HCT116 (cell line): ENCODE data around the gene SHC4. TPM values are rescaled to one million over a fixed set of nuclear protein-coding genes. Genes with fewer than 3 reads are reported as not detected.

ENCODE experiments used
- ATAC-seq: fragments of 200-7000 bp; cut with Tn5 transposase; 2 replicates; pipeline ENCODE4 v1.9.1; 2020; ENCODE audit warnings: mild to moderate bottlenecking, moderate library complexity
- BruUV-seq: library from RNA; stranded (reverse); fragments of 400-500 nt; replicated peaks from 2 replicates; lab custom pipeline; 2021; lab: Mats Ljungman, UMichigan
- CTCF ChIA-PET: fragments of 300-600 bp; sonication (Branson Sonifier 250); formaldehyde crosslinking; loops from one replicate; lab custom pipeline; 2021; ENCODE audit warnings: antibody characterized with exemption; lab: Charles Lee
- POLR2A ChIA-PET: fragments of 300-600, 350-600 bp; sonication (Branson Sonifier 250); formaldehyde crosslinking; loops from one replicate; lab custom pipeline; 2021; ENCODE audit warnings: antibody characterized with exemption; lab: Charles Lee
- RAD21 ChIA-PET, 2 experiments: fragments of 300-600 bp; sonication (Branson Sonifier 250); formaldehyde crosslinking; loops; one replicate each; lab custom pipeline; 2023; ENCODE audit warnings: low total read pairs in 2 of 2; ENCODE audit not compliant: uncharacterized antibody in 2 of 2, unreplicated experiment in 2 of 2, low non-redundant PET in 1 of 2; lab: Charles Lee
- DNase-seq: peaks from one replicate; pipeline ENCODE4 v3.0.0-alpha.2; 2010; ENCODE audit warnings: low read depth, low spot score
- H2AFZ ChIP-seq: fragments of 200-600 bp; shearing (Covaris generic), sonication (generic); 2 replicates; pipeline ENCODE4 v1.6.1; 2017; ENCODE audit warnings: low read depth, mixed run types, mixed read lengths, antibody characterized with exemption, low read length; ENCODE audit not compliant: poor library complexity, severe bottlenecking
- H3K27ac ChIP-seq: 2 replicates; pipeline ENCODE4 v1.5.1; 2012; ENCODE audit warnings: low read depth, low read length
- H3K27me3 ChIP-seq: fragments of 200-600 bp; sonication (generic); 2 replicates; pipeline ENCODE4 v1.6.1; 2016; ENCODE audit warnings: mixed run types, low read length, mixed read lengths; ENCODE audit not compliant: insufficient read depth
- H3K36me3 ChIP-seq, 2 experiments: fragments of 200-500 bp in 1 of 2; fragments of 200-600 bp in 1 of 2; sonication (Bioruptor generic) in 1 of 2; sonication (generic) in 1 of 2; 2 replicates each; pipeline versions ENCODE4 v1.5.1 to v1.6.1; 2014 to 2016; ENCODE audit warnings: low read length in 2 of 2, inconsistent platforms in 1 of 2, mixed read lengths in 1 of 2, mixed run types in 1 of 2; ENCODE audit not compliant: insufficient read depth in 2 of 2, control insufficient read depth in 1 of 2
- H3K4me1 ChIP-seq, 2 experiments: fragments of 200-600 bp in 1 of 2; sonication (generic) in 1 of 2; 2 replicates each; pipeline versions ENCODE4 v1.5.1 to v1.6.1; 2012 to 2017; ENCODE audit warnings: low read length in 2 of 2, inconsistent platforms in 1 of 2, mild to moderate bottlenecking in 1 of 2, mixed read lengths in 1 of 2, mixed run types in 1 of 2, moderate library complexity in 1 of 2; ENCODE audit not compliant: insufficient read depth in 2 of 2, control insufficient read depth in 1 of 2
- H3K4me2 ChIP-seq: fragments of 200-600 bp; sonication (generic); 2 replicates; pipeline ENCODE4 v1.6.1; 2017; ENCODE audit warnings: mixed run types, low read length, mixed read lengths
- H3K4me3 ChIP-seq, 2 experiments: fragments of 200-600 bp in 1 of 2; sonication (generic) in 1 of 2; replicated peaks in 1 of 2; 2 replicates each; pipeline ENCODE4 v1.5.1; 2011 to 2016; ENCODE audit warnings: low read length in 2 of 2, control low read depth in 1 of 2, low read depth in 1 of 2, mild to moderate bottlenecking in 1 of 2, mixed read lengths in 1 of 2, mixed run types in 1 of 2
- H3K79me2 ChIP-seq: fragments of 200-600 bp; sonication (generic); 2 replicates; pipeline ENCODE4 v1.6.1; 2017; ENCODE audit warnings: mild to moderate bottlenecking, mixed run types, low read length, moderate library complexity, mixed read lengths; ENCODE audit not compliant: insufficient read depth
- H3K9ac ChIP-seq: fragments of 200-600 bp; sonication (generic); 2 replicates; pipeline ENCODE4 v1.6.1; 2016; ENCODE audit warnings: low read length, mixed read lengths
- H3K9me2 ChIP-seq: fragments of 200-600 bp; sonication (generic), shearing (Covaris generic); 2 replicates; pipeline ENCODE4 v1.6.1; 2017; ENCODE audit warnings: mixed run types, mild to moderate bottlenecking, moderate library complexity; ENCODE audit not compliant: insufficient read depth
- H3K9me3 ChIP-seq, 2 experiments: fragments of 200-500 bp in 1 of 2; fragments of 200-600 bp in 1 of 2; sonication (Bioruptor generic) in 1 of 2; sonication (generic) in 1 of 2; 2 replicates each; pipeline ENCODE4 v1.6.1; 2014 to 2017; ENCODE audit warnings: low read length in 2 of 2, mixed read lengths in 2 of 2, inconsistent platforms in 1 of 2, low read depth in 1 of 2, mild to moderate bottlenecking in 1 of 2, mixed run types in 1 of 2, moderate library complexity in 1 of 2; ENCODE audit not compliant: control insufficient read depth in 1 of 2, insufficient read depth in 1 of 2
- H4K20me1 ChIP-seq: fragments of 200-600 bp; sonication (generic), shearing (Covaris generic); 2 replicates; pipeline ENCODE4 v1.6.1; 2017; ENCODE audit warnings: mixed run types, mild to moderate bottlenecking, moderate library complexity; ENCODE audit not compliant: insufficient read depth
- CBX3 ChIP-seq: IDR thresholded peaks from 2 replicates; pipeline ENCODE4 v1.6.1; 2012; ENCODE audit warnings: low read depth
- CEBPB ChIP-seq: IDR thresholded peaks from 2 replicates; pipeline ENCODE4 v1.6.1; 2012; ENCODE audit warnings: low read depth
- ELF1 ChIP-seq: IDR thresholded peaks from 2 replicates; pipeline ENCODE4 v1.6.1; 2012; ENCODE audit warnings: low read depth, borderline replicate concordance
- EZH2 ChIP-seq: fragments of 200-600 bp; sonication (generic); IDR thresholded peaks from 2 replicates; pipeline ENCODE4 v1.6.1; 2017; ENCODE audit warnings: antibody characterized with exemption, mixed run types
- EZH2phosphoT487 ChIP-seq: fragments of 200-600 bp; IDR thresholded peaks from 2 replicates; pipeline ENCODE4 v1.6.1; 2018; ENCODE audit warnings: antibody characterized with exemption, borderline replicate concordance
- JUND ChIP-seq: IDR thresholded peaks from 2 replicates; pipeline ENCODE4 v1.6.1; 2012
- POLR2A ChIP-seq: IDR thresholded peaks from 2 replicates; pipeline ENCODE4 v1.7.0; 2011; ENCODE audit warnings: borderline replicate concordance; ENCODE audit not compliant: insufficient read depth, insufficient read length; ENCODE audit errors: extremely low read depth
- POLR2AphosphoS5 ChIP-seq: IDR thresholded peaks from 2 replicates; pipeline ENCODE4 v1.6.1; 2011; ENCODE audit warnings: mild to moderate bottlenecking, low read depth, low read length, moderate library complexity
- RAD21 ChIP-seq: IDR thresholded peaks from 2 replicates; pipeline ENCODE4 v1.6.1; 2012; ENCODE audit warnings: low read depth, mild to moderate bottlenecking
- SIN3A ChIP-seq: IDR thresholded peaks from 2 replicates; pipeline ENCODE4 v1.6.1; 2012; ENCODE audit warnings: low read depth
- SP1 ChIP-seq: IDR thresholded peaks from 2 replicates; pipeline ENCODE4 v1.6.1; 2012; ENCODE audit warnings: low read depth
- TCF7L2 ChIP-seq: IDR thresholded peaks from 2 replicates; pipeline ENCODE4 v1.7.0; 2011; ENCODE audit warnings: borderline replicate concordance, inconsistent platforms; ENCODE audit not compliant: insufficient read depth, insufficient read length; ENCODE audit errors: extremely low read depth
- YY1 ChIP-seq: IDR thresholded peaks from 2 replicates; pipeline ENCODE4 v1.6.1; 2011; ENCODE audit warnings: low read length, low read depth, moderate library complexity, mild to moderate bottlenecking; ENCODE audit not compliant: insufficient replicate concordance; ENCODE audit errors: extremely low read depth
- ZFX ChIP-seq: fragments of 450-650 bp; IDR thresholded peaks from 2 replicates; pipeline ENCODE4 v1.6.1; 2017
- ZNF274 ChIP-seq: fragments of 200-500 bp; sonication (Bioruptor generic); IDR thresholded peaks from 2 replicates; pipeline ENCODE4 v1.6.1; 2014; ENCODE audit warnings: mild to moderate bottlenecking, low read depth, low read length, inconsistent platforms
- intact Hi-C: fragments of 100-400 bp; cut with micrococcal nuclease; formaldehyde crosslinking; loops from 2 replicates; pipeline ENCODE4 v1.10.0; 2022
- total RNA-seq: library from RNA; stranded (reverse); gene quantifications from one replicate; pipeline ENCODE4 v1.2.1, GENCODE V29; 2021; ENCODE audit not compliant: unreplicated experiment
- TF ChIP-seq, protein P1 (sequence below), 3 experiments: fragments of 200-600 bp in 1 of 3; sonication (generic) in 1 of 3; IDR thresholded peaks in 2 of 3; conservative IDR thresholded peaks in 1 of 3; 2 replicates each; pipeline ENCODE4 v1.5.1; 2012 to 2017; ENCODE audit warnings: low read depth in 2 of 3, low read length in 2 of 3, antibody characterized with exemption in 1 of 3, borderline replicate concordance in 1 of 3, control low read depth in 1 of 3, mild to moderate bottlenecking in 1 of 3, mixed read lengths in 1 of 3, mixed run types in 1 of 3, moderate library complexity in 1 of 3; ENCODE audit not compliant: insufficient read depth in 1 of 3
- TF ChIP-seq, protein P2 (sequence below): IDR thresholded peaks from 2 replicates; pipeline ENCODE4 v1.6.1; 2012
- TF ChIP-seq, protein P3 (sequence below): IDR thresholded peaks from 2 replicates; pipeline ENCODE4 v1.6.1; 2012; ENCODE audit warnings: low read depth
- TF ChIP-seq, protein P4 (sequence below): IDR thresholded peaks from 2 replicates; pipeline ENCODE4 v1.6.1; 2012
- TF ChIP-seq, protein P5 (sequence below): IDR thresholded peaks from 2 replicates; pipeline ENCODE4 v1.6.1; 2011; ENCODE audit warnings: mild to moderate bottlenecking, low read length, moderate library complexity; ENCODE audit not compliant: insufficient replicate concordance; ENCODE audit errors: extremely low read depth

SHC4 gene
- total RNA-seq, 1 experiment from 2014 or later, result 0.44 TPM

DNA sequence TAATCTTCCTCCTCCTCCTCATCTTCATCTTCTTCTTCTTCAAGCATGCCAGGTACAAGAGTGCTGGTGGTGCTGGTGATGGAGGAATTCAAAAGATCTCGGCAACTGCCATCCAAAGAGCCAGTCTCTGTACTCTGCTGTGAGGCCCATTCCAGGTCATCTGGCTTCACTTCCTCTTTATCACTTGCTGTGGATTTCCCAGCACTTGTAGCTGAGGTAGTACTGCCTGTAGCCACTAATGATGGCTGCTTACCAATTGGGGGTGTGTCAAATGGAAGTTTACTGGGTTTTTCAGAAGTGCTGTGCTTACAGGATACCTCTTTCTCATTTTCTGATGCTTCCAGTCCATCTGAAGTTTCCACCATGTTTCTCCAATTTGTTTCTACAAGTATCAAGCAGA lies 28.8 kb upstream of the SHC4 start:
- H3K36me3 ChIP-seq, result peaks cover 0 to 12% of the 10 kb centered on the region in 2 experiments; a peak in 2 of 4 replicates
- H3K9me2 ChIP-seq, result no peaks in the 10 kb centered on the region
- H3K4me3 ChIP-seq, result no peak overlapping the region
- H3K79me2 ChIP-seq, result no peaks in the 10 kb centered on the region
- no peaks in the 10 kb centered on the region for H3K9me3 ChIP-seq
- H3K9ac ChIP-seq, result no peak overlapping the region
- H4K20me1 ChIP-seq, result no peaks in the 10 kb centered on the region
- ATAC-seq (no peak), DNase-seq (no peak)
- intact Hi-C loops, result no loop called here
- no peak for TF ChIP-seq CEBPB
- TF ChIP-seq, protein P1, sequence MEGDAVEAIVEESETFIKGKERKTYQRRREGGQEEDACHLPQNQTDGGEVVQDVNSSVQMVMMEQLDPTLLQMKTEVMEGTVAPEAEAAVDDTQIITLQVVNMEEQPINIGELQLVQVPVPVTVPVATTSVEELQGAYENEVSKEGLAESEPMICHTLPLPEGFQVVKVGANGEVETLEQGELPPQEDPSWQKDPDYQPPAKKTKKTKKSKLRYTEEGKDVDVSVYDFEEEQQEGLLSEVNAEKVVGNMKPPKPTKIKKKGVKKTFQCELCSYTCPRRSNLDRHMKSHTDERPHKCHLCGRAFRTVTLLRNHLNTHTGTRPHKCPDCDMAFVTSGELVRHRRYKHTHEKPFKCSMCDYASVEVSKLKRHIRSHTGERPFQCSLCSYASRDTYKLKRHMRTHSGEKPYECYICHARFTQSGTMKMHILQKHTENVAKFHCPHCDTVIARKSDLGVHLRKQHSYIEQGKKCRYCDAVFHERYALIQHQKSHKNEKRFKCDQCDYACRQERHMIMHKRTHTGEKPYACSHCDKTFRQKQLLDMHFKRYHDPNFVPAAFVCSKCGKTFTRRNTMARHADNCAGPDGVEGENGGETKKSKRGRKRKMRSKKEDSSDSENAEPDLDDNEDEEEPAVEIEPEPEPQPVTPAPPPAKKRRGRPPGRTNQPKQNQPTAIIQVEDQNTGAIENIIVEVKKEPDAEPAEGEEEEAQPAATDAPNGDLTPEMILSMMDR (IDR thresholded peaks at IDR 0.05 in 2 of 3, conservative IDR thresholded peaks at IDR 0.05 in 1 of 3; ENCODE audit: borderline replicate concordance in 1 of 3, insufficient read depth in 1 of 3, low read depth in 2 of 3, low read length in 2 of 3), result no peak
- no peak for TF ChIP-seq EZH2
- no peak for TF ChIP-seq JUND
- TF ChIP-seq, protein P2, sequence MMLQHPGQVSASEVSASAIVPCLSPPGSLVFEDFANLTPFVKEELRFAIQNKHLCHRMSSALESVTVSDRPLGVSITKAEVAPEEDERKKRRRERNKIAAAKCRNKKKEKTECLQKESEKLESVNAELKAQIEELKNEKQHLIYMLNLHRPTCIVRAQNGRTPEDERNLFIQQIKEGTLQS, result no peak
- no peak for TF ChIP-seq EZH2phosphoT487
- no peak for TF ChIP-seq ELF1
- TF ChIP-seq, protein P3, sequence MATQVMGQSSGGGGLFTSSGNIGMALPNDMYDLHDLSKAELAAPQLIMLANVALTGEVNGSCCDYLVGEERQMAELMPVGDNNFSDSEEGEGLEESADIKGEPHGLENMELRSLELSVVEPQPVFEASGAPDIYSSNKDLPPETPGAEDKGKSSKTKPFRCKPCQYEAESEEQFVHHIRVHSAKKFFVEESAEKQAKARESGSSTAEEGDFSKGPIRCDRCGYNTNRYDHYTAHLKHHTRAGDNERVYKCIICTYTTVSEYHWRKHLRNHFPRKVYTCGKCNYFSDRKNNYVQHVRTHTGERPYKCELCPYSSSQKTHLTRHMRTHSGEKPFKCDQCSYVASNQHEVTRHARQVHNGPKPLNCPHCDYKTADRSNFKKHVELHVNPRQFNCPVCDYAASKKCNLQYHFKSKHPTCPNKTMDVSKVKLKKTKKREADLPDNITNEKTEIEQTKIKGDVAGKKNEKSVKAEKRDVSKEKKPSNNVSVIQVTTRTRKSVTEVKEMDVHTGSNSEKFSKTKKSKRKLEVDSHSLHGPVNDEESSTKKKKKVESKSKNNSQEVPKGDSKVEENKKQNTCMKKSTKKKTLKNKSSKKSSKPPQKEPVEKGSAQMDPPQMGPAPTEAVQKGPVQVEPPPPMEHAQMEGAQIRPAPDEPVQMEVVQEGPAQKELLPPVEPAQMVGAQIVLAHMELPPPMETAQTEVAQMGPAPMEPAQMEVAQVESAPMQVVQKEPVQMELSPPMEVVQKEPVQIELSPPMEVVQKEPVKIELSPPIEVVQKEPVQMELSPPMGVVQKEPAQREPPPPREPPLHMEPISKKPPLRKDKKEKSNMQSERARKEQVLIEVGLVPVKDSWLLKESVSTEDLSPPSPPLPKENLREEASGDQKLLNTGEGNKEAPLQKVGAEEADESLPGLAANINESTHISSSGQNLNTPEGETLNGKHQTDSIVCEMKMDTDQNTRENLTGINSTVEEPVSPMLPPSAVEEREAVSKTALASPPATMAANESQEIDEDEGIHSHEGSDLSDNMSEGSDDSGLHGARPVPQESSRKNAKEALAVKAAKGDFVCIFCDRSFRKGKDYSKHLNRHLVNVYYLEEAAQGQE, result no peak
- no peak for TF ChIP-seq POLR2A
- TF ChIP-seq, protein P4, sequence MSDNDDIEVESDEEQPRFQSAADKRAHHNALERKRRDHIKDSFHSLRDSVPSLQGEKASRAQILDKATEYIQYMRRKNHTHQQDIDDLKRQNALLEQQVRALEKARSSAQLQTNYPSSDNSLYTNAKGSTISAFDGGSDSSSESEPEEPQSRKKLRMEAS, result no peak
- TF ChIP-seq TCF7L2, result no peak
- TF ChIP-seq POLR2AphosphoS5, result no peak
- TF ChIP-seq ZFX, result no peak
- no peak for TF ChIP-seq RAD21
- TF ChIP-seq, protein P5, sequence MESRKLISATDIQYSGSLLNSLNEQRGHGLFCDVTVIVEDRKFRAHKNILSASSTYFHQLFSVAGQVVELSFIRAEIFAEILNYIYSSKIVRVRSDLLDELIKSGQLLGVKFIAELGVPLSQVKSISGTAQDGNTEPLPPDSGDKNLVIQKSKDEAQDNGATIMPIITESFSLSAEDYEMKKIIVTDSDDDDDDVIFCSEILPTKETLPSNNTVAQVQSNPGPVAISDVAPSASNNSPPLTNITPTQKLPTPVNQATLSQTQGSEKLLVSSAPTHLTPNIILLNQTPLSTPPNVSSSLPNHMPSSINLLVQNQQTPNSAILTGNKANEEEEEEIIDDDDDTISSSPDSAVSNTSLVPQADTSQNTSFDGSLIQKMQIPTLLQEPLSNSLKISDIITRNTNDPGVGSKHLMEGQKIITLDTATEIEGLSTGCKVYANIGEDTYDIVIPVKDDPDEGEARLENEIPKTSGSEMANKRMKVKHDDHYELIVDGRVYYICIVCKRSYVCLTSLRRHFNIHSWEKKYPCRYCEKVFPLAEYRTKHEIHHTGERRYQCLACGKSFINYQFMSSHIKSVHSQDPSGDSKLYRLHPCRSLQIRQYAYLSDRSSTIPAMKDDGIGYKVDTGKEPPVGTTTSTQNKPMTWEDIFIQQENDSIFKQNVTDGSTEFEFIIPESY, result no peak
- no peak for TF ChIP-seq ZNF274
- TF ChIP-seq SIN3A, result no peak
- no peak for TF ChIP-seq CBX3
- TF ChIP-seq SP1, result no peak
- TF ChIP-seq YY1, result no peak
- ChIA-PET CTCF (no interaction called here), RAD21 (no interaction called here), POLR2A (no interaction called here)
- no peak overlapping the region for H3K27ac ChIP-seq
- BruUV-seq, result no TSS peak
- no peaks in the 10 kb centered on the region for H3K27me3 ChIP-seq
- no peak overlapping the region for H2AFZ ChIP-seq
- H3K4me2 ChIP-seq, result no peak overlapping the region
- no peaks in the 10 kb centered on the region for H3K4me1 ChIP-seq
